GM18907 (cell line): ENCODE data around the gene FYB2.

ENCODE experiments used
- ATAC-seq: cut with Tn5 transposase; IDR thresholded peaks from one replicate; pipeline ENCODE4 v1.9.1; 2021; ENCODE audit warnings: mild to moderate bottlenecking, moderate library complexity; ENCODE audit not compliant: unreplicated experiment

The FYB2 gene

DNA sequence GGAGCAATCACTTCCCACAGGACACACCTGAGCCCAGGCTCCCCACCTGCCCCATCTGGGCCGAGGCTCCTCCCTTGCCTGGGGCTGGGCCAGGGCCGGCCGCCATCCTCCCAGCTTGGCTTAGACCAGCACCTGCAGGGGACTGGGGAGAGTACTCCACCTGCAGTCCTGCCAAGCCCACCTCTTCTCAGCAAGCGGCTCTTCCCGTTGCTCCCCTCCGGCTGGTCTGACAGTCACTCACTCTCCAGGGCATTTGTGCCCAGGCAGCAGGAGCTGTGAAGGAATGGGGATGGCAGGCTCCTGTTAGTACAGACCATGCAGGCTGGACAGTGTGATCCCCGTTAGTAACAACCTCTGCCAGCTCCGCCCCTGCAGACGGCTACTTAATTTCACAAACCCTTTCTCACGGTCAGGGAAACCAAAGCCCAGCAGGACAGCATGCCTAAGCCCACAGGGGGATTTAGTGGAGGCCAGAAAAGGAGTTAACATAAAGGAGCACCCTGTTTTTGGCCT lies at the start of gene FYB2:
FYB2 (minus strand) TSS at position 18 of the 513 bp plus-strand sequence. CDS start 114 bp downstream, outside the sequence.
- ATAC-seq: no peak

- ATAC-seq: no peak
Measured at GRCh38 chr1:56868761-56869160, 49.6 kb upstream of the FYB2 start.

DNA sequence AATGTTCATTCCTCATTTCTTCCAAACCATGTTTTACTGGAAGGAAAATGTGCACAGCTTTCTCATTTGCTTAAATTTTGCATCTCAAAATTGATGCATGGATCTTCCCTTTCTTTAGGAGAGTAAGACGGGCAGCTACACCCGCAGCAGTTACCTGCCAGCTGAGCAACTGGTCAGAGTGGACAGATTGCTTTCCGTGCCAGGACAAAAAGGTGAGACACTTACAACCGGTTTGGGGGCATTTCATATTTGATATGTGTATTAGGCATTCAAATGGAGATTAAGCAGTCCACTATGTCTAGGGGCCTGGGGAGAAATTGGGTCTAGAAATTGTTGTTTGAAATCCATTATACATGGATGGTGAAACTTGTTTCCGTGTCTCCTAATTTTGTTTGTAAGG lies 48.3 kb upstream of the FYB2 start:
- no peak for ATAC-seq

DNA sequence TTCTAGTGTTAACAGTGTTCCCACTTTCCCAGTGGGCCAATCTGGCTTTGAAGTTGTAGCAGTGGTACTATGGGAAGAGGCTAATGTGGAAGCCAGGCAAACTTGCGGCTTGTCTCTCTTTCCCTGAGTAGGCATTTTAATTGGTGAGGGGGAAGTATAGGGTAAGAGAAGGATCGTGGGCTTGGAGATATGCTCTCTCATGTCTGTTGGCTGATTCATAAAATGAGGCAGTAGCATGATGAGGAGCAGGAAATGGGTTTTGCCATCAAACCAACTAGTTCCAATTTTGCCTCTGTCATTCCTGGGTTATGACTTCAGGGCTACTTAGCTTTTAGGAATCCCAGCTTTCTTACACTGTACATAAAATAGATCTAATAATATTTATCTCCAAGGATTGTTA lies 47.5 kb upstream of the FYB2 start:
- no peak for ATAC-seq

GRCh38 chr1:56864430-56864829 lies 45.2 kb upstream of the FYB2 start:
- no peak for ATAC-seq

DNA sequence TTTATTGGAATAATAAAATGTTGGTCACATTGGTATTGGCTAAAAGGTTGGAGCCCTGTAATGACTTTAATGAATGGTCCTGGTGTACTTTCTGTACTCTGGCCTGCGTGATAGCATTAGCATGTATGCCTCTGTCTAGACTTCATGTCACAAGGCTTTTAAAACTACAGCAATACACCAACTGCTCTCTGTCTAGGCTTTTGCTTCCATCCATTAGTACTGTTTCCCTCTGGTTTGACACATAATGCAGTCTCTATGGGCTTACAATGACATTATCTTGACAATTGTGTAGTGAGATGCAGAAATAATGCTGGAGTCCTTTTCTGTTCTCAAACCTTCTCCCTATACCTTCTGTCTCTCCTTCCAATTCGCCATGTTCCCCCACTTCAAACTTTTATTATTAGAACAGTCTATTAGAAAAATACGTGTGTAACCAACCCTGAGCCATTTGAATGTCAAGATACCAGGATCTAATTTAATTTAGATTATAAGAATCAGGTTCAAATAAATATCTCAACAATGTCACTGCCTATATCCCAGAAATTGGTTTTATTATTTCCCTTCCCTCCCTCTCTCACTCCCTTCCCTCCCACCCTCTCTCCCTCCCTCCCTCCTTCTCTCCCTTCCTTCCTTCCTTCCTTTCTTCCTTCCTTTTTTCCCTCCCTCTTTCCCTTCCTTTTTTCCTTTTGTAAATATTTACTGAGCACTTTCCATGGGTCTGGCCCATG lies 44.2 kb upstream of the FYB2 start:
- ATAC-seq: no peak

GRCh38 chr1:56859287-56859686 lies 40.1 kb upstream of the FYB2 start:
- ATAC-seq: no peak

DNA sequence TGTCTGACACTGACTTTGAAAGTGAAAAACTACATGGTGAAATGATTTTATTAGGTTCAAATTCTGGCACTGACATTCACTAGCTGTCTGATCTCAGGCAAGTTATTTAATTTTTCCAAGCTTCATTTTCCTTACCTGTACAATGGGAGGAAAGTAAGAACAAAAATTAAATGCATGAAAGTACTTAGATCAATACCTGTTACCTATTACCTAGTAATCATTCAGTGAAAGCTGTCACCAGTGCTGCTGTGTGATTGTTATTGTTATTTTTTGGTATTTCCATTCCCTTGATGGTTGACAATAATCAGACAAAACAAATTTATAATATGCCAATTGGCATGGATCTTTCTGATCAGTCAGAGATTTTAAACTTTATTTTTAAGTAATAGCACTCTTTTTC lies 37.0 kb upstream of the FYB2 start:
- ATAC-seq: no peak

DNA sequence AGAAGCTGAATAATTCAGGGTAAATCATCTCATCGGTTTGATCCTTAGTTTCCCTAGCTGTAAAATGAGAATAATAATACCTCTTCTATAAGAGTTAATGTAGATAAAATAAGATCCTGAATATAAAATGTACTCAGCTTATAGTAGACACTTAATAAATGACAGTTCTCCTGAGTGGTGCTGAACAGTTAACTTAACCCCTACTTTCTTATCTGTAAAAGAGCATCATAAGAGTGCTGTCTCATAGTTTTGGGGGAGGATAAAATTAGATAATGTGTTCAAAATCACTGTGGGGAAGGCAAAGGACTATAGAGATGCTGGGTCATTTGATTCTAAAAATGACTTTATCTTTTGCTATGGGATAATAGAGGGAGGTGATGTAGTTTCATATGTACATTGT lies 36.0 kb upstream of the FYB2 start:
- ATAC-seq: no peak

- no peak for ATAC-seq
Measured at GRCh38 chr1:56854521-56855099, 35.4 kb upstream of the FYB2 start, which contains the start of gene C8A. TSS of gene C8A (plus strand) at chr1:56854797. CDS start at chr1:56854902, 105 bp downstream.

DNA sequence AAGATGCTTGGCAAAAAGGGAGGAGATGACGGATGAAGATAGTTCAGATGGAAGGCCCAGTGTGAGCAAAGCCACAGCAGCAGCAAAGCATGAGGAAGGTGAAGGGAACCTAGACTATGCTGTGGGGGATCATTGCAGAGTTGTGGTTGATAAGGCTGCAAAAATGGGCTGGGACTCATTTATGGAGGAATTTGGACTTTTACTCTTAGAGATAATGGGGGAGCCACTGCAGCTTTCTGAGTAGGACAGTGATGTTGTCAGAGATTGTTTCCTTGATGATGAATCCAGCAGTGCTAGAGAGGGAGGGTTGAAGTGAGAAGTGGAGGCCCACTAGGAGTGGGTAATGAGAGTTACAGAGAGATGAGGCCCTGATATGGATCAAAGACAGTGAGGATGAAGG lies 33.3 kb upstream of the FYB2 start:
- ATAC-seq: no peak

- no peak for ATAC-seq
Measured at GRCh38 chr1:56850922-56851321, 31.7 kb upstream of the FYB2 start.

- ATAC-seq: no peak
Measured at GRCh38 chr1:56850411-56850810, 31.2 kb upstream of the FYB2 start.

DNA sequence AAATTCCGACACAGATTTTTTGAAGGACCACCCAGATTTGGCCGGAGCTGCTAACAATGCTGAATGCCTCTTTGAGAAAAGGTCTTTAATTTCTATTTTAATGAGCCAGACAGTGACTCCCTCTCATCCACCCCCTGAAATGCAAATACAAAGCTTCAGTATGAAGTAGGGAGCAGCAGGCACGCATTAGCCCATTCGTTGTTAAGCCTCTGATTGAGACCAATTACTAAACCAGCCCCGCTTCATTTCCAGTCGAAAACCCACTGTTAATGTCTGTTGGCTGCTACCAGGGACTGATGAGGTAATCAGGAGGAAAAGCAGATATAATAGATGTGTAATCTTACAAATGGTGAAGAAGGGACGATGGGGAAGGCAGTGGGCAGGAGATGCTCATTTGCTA lies 30.5 kb upstream of the FYB2 start:
- no peak for ATAC-seq

- ATAC-seq: no peak
Measured at GRCh38 chr1:56845343-56845742, 26.1 kb upstream of the FYB2 start.

DNA sequence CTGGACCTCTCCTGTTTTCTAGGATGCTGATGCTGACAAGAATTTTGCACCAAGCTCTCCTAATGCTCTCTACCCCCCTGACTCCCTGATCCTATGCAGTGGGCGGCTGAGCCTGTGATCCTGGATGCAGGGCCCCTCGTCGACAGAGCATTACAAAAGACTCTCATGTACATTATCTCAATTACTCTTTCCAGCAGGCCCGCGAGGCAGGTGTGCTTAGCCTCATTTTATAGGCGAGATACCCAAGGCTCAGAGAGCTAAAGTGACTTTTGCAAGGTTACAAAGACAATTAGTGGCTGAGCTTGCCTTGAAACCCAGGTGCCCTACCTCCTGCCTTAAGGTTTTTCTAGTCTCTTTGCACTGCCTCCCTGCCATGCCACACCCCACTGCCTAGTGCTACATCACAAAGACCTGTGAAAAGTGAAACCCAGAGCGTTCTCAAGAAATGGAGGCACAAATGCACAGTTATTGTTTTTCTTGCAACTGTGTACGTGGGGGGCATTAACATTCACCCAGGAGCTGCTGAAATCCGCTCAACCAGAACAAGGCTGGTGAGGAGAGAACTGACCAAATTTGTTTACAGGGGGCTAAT lies 25.4 kb upstream of the FYB2 start:
- ATAC-seq: no peak

GRCh38 chr1:56843544-56843943 lies 24.3 kb upstream of the FYB2 start:
- no peak for ATAC-seq

- no peak for ATAC-seq
Measured at GRCh38 chr1:56838759-56839158, 19.6 kb upstream of the FYB2 start.

GRCh38 chr1:56837244-56837939 lies 18.2 kb upstream of the FYB2 start:
- ATAC-seq: no peak

DNA sequence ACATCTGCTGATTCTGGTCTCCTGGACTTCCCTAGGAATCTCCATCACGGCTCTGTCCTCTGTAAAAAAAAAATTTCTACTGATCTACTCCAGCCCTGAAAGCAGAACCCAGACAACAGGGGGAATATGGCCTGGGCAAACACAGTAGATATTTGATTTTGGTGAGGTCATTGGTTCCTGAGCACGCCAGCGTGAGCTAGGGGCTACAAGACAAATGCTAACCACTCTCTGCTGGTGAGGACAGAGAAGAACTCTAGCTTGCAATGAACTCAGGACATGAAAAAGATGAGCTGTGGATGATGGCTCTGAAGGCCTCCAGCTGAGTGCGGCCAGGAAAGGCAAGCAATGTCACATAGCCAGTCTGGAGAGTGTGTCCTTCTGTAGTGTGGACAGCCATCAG lies 17.2 kb upstream of the FYB2 start:
- ATAC-seq: no peak

DNA sequence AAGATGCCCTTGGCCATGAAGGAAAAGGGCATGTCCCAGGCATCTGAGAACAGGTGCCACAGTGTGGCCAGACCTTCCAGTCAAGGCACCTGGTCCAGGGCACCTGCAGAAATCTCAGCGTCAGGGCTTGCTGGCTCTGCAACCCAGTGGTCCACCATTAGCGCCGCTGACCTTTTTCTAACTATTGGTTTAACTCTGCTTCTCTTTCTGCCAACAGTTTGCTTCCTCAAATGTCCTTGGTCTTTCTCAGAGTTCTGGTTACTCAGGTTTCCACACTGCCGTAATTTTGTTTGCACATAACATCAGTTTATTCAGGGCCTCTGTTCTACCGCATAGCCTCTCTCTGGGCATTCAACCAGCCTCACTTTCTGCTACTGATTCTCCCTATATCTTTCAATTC lies 16.5 kb upstream of the FYB2 start:
- no peak for ATAC-seq
